Prostate gland (tissue), 2 donors: ENCODE results near the gene PRKD1. TPM values are rescaled to one million over a fixed set of nuclear protein-coding genes. Genes with fewer than 3 reads are reported as not detected.

ENCODE experiments used
- DNase-seq: peaks from one replicate; pipeline ENCODE4 v3.0.0-alpha.2; 2019; ENCODE audit warnings: low spot score
- H3K27ac ChIP-seq, 2 donors: fragments of 200-600 bp; sonication (generic); 2 replicates each; pipeline ENCODE4 v1.5.1; 2017 to 2019
- H3K27me3 ChIP-seq: fragments of 200-600 bp; sonication (generic); replicated peaks from 2 replicates; pipeline ENCODE4 v1.5.1; 2019; ENCODE audit not compliant: insufficient read depth
- H3K36me3 ChIP-seq, 2 donors: fragments of 200-600 bp; sonication (generic); 1 replicate in 1 of 2; 2 replicates in 1 of 2; pipeline versions ENCODE4 v1.5.1 to v1.8.1; 2017 to 2019
- H3K4me1 ChIP-seq: fragments of 200-600 bp; sonication (generic); replicated peaks from 2 replicates; pipeline ENCODE4 v1.5.1; 2019
- H3K4me3 ChIP-seq, 2 donors: fragments of 200-600 bp; sonication (generic); 2 replicates each; pipeline ENCODE4 v1.5.1; 2017 to 2019
- H3K9me3 ChIP-seq: fragments of 200-600 bp; sonication (generic); 2 replicates; pipeline ENCODE4 v1.5.1; 2017
- POLR2A ChIP-seq: fragments of 450-650 bp; IDR thresholded peaks from one replicate; pipeline ENCODE4 v1.6.1; 2016; ENCODE audit warnings: antibody characterized with exemption, mild to moderate bottlenecking
- POLR2AphosphoS5 ChIP-seq: sonication (generic); formaldehyde crosslinking; IDR thresholded peaks from one replicate; pipeline ENCODE4 v1.6.1; 2017; ENCODE audit warnings: antibody characterized with exemption
- WGBS: methylation state at CpG from one replicate; pipeline ENCODE4 v1.1.5; 2018; 5-methylcytosine and 5-hydroxymethylcytosine counted together
- intact Hi-C: fragments of 100-400 bp; cut with DNase I; formaldehyde crosslinking; loops from one replicate; pipeline ENCODE4 v1.14.2; 2022
- total RNA-seq, 2 donors: library from RNA; depleted of rRNA; stranded (reverse); fragments of >200 nt; gene quantifications; one replicate each; pipeline ENCODE4 v1.1.0, GENCODE V29; 2016
- TF ChIP-seq, protein P1 (sequence below), 4 experiments: fragments of 200-600 bp in 2 of 4; fragments of 450-650 bp in 2 of 4; sonication (generic) in 2 of 4; IDR thresholded peaks; 1 replicate in 3 of 4; 2 replicates in 1 of 4; pipeline ENCODE4 v1.5.1; 2016 to 2019; ENCODE audit warnings: antibody characterized with exemption in 4 of 4, mild to moderate bottlenecking in 2 of 4, moderate library complexity in 2 of 4

PRKD1 gene
- total RNA-seq, 2 donors from 2014 or later = 45.0 to 82.0 TPM

DNA sequence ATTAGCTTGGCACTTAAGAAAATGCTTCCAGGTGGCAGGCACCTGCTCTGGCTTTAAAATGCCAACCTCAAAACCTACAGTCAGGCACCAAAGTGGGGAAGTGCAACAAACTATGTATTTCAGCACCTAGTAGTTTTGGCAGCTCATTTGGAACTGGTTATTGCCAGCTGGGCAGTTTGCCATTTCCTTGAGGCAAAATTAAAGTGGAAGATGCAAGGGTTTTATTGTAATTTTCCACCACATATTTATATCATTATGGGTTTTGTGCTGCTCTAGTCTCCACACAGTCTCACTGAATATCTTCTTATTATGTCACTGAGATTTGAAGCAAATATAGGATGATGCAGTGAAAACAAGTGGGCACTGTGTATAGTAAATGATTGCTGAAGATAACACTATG is 117.0 kb downstream of the PRKD1 start:
- no peak overlapping the region for H3K27ac ChIP-seq
- no peak overlapping the region for H3K4me3 ChIP-seq
- H3K9me3 ChIP-seq = no peaks in the 10 kb centered on the region
- no peaks in the 10 kb centered on the region for H3K36me3 ChIP-seq
- no peaks in the 10 kb centered on the region for H3K4me1 ChIP-seq
- TF ChIP-seq POLR2A = no peak
- no peak for TF ChIP-seq POLR2AphosphoS5
- TF ChIP-seq, protein P1, sequence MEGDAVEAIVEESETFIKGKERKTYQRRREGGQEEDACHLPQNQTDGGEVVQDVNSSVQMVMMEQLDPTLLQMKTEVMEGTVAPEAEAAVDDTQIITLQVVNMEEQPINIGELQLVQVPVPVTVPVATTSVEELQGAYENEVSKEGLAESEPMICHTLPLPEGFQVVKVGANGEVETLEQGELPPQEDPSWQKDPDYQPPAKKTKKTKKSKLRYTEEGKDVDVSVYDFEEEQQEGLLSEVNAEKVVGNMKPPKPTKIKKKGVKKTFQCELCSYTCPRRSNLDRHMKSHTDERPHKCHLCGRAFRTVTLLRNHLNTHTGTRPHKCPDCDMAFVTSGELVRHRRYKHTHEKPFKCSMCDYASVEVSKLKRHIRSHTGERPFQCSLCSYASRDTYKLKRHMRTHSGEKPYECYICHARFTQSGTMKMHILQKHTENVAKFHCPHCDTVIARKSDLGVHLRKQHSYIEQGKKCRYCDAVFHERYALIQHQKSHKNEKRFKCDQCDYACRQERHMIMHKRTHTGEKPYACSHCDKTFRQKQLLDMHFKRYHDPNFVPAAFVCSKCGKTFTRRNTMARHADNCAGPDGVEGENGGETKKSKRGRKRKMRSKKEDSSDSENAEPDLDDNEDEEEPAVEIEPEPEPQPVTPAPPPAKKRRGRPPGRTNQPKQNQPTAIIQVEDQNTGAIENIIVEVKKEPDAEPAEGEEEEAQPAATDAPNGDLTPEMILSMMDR (IDR thresholded peaks at IDR 0.05) = no peak
- intact Hi-C loops = no loop called here
- DNase-seq = no peak
- no peaks in the 10 kb centered on the region for H3K27me3 ChIP-seq

DNA sequence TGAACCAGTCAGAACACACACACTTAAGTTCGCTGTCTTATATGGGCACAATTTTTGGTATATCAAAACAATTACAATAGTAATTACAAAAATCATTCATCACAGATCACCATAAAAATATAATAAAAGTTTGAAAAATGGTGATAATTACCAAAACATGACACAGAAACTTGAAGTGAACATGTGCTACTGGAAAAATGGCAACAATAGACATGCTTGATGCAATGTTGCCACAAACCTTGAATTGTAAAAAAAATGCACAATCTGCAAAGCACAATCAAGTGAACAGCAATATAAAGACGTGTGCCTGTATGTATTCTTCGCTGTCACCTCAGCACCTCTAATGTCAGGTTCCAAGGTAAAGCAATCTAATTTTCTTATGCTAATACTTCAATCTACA is 117.6 kb downstream of the PRKD1 start:
- H3K4me1 ChIP-seq = no peaks in the 10 kb centered on the region
- H3K27me3 ChIP-seq = no peaks in the 10 kb centered on the region
- intact Hi-C loops = no loop called here
- H3K9me3 ChIP-seq = no peaks in the 10 kb centered on the region
- no peak overlapping the region for H3K27ac ChIP-seq
- WGBS = 86% methylated on average over 3 of the region's 3 CpGs
- no peaks in the 10 kb centered on the region for H3K36me3 ChIP-seq
- TF ChIP-seq, protein P1 (IDR thresholded peaks at IDR 0.05) = no peak
- no peak overlapping the region for H3K4me3 ChIP-seq
- no peak for DNase-seq

GRCh38 chr14:29806124-29806517 is 121.5 kb downstream of the PRKD1 start:
- no peaks in the 10 kb centered on the region for H3K36me3 ChIP-seq
- H3K4me3 ChIP-seq = no peak overlapping the region
- WGBS = 95% methylated on average over 1 of the region's 1 CpG
- H3K27me3 ChIP-seq = no peaks in the 10 kb centered on the region
- H3K9me3 ChIP-seq = no peaks in the 10 kb centered on the region
- no peaks in the 10 kb centered on the region for H3K4me1 ChIP-seq
- no peak for DNase-seq
- intact Hi-C loops = no loop called here
- no peak overlapping the region for H3K27ac ChIP-seq
- TF ChIP-seq POLR2A (no peak), POLR2AphosphoS5 (no peak)
- TF ChIP-seq, protein P1 (IDR thresholded peaks at IDR 0.05) = no peak

- Histone ChIP-seq H3K36me3 (no peaks in the 10 kb centered on the region), H3K4me1 (no peaks in the 10 kb centered on the region), H3K27ac (no peak overlapping the region), H3K9me3 (no peaks in the 10 kb centered on the region), H3K27me3 (no peaks in the 10 kb centered on the region), H3K4me3 (no peak overlapping the region)
- WGBS = 90% methylated on average over 4 of the region's 4 CpGs
- no peak for DNase-seq
- TF ChIP-seq, protein P1 (IDR thresholded peaks at IDR 0.05) = no peak
- TF ChIP-seq POLR2AphosphoS5 (peak; percentile 39), POLR2A (no peak)
- intact Hi-C loops = no loop called here
Measured at GRCh38 chr14:29805415-29806123, 122.1 kb downstream of the PRKD1 start.

DNA sequence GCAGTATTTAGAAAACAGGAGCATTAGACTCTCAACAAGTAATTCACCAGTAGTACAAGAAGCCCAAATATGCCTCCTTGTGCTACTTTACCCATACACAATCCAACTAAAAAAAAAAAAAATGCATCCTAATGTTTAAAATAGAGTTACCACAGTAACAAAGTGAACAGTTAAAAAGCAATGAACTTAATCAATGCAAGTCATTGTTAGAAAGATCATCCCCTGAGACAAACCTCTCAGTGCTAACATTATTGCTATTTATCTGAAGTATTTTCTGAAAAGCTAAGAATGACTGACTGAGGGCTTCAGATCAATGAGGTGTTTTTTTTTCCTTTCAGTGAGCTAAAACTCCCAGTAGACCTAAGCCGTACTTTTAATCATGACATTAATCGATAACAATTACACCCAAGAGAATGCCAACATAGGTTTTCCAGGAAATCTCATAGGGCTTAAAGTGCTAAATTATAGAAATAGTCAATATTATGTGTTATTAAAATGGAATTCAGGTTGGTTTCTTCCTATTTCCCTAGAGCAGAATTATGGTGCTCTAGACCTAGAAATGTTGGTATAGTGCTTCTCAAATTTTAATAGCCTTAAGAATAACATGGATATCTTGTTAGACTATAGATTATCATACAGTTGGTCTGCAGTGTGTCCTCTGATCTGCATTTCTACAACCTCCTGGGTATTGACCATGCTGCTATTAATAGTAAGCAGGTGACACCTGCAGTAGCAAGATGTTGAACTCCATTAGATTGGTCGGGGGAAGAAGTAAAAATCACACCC is 123.0 kb downstream of the PRKD1 start:
- Histone ChIP-seq H3K9me3 (no peaks in the 10 kb centered on the region), H3K27me3 (no peaks in the 10 kb centered on the region), H3K4me3 (no peak overlapping the region), H3K36me3 (no peaks in the 10 kb centered on the region), H3K27ac (no peak overlapping the region), H3K4me1 (no peaks in the 10 kb centered on the region)
- WGBS = over 99% methylated on average over 3 of the region's 3 CpGs
- intact Hi-C loops = no loop called here
- TF ChIP-seq, protein P1 (IDR thresholded peaks at IDR 0.05) = no peak
- TF ChIP-seq POLR2AphosphoS5 = no peak
- no peak for TF ChIP-seq POLR2A
- DNase-seq = no peak
